ENCODE data around the gene MAST4.
"Not testable (repeated sequence)": the region's sequence is repeated elsewhere in the genome, so short reads cannot be mapped to it uniquely, and the experiment has no call there.

The MAST4 gene

DNA sequence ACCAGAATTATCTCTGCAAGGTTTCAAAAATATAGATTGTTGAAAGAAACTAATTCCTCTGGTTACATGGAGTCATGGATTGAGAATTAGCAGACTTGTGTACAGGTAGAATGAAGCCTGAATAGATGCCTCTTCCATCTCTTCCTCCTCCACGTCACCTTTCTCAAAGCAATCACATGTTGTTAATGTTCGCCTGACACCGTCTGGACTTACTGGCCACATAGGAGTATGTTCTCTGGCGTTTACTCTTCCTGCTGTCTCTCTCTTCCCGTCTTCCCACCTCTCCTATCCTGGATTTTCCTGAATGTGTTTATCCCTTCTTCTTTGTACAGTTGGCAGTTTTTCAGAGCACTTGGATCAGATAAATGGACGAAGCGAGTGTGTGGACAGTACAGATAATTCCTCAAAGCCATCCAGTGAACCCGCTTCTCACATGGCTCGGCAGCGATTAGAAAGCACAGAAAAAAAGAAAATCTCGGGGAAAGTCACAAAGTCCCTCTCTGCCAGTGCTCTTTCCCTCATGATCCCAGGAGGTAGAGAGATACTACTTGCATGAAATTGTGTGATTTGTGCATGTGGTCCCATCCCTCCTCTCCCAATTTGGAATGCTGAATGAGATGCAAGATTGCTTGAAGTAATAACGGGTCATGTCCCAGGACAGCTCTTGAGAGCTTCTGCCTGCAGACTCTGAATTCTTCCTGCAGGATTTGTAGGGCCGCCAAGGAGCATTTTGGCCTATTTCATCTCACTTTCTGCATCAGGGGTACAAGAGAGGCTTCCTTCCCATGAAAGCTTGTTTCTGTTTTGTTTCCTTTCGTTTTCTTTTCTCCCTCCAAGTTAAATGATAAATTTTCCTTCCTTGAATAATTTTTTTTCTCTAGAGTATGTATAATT lies 553.1 kb downstream of the MAST4 start:
- DNase-seq, result no peak

DNA sequence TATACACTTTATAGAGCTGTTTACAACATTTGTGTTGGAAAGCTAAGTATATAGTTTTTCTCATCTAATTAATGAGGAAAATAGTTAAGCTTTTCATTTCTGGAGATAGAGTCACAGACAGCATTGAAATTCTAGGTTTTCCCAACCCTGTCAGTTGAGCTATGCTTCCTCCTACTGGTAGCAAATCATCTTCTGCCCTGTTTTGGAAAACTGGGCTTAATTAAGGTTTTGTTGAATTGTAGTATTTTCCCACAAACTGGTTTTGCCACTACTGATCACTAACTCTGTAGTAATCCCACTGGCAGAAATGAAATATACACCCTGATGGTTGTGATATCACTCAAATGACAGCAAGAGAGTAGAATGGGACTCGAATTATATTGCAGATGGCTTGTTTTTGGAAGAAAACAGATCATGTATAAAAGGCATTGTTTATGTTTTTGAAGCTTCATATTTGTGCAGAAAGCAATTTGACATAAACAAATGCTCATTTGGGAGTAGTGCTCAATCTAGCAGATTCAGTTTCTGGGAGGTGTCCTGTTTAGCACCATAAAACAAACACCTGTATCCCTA lies 553.8 kb downstream of the MAST4 start:
- no peak for DNase-seq

DNA sequence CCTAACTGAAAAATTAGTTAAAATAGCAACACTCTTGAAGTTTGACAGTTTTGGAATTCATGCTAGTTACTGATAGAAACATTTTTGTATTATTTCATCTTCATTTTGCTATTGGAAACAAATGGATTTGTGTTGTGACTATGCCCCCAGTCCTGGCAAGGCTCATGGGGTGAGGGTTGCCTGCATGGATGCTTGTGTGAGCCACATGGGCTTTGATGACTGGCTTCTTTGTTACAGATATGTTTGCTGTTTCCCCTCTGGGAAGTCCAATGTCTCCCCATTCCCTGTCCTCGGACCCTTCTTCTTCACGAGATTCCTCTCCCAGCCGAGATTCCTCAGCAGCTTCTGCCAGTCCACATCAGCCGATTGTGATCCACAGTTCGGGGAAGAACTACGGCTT lies 556.2 kb downstream of the MAST4 start:
- no peak for DNase-seq

DNA sequence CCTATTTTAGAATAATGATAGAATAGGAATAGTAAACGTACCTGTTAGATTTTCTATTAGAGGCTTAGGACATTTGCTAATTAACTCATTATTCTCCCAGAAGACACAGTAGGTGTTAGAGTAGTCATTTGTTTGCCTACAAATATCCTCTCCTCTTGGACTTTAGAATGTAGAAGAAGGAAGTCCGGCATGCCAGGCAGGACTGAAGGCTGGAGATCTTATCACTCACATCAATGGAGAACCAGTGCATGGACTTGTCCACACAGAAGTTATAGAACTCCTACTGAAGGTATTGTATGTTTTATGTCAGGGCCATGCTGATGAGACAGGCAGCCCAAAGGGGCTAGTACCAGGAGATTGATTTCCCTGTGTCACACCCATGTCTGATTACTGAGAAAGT lies 557.1 kb downstream of the MAST4 start:
- DNase-seq, result no peak

DNA sequence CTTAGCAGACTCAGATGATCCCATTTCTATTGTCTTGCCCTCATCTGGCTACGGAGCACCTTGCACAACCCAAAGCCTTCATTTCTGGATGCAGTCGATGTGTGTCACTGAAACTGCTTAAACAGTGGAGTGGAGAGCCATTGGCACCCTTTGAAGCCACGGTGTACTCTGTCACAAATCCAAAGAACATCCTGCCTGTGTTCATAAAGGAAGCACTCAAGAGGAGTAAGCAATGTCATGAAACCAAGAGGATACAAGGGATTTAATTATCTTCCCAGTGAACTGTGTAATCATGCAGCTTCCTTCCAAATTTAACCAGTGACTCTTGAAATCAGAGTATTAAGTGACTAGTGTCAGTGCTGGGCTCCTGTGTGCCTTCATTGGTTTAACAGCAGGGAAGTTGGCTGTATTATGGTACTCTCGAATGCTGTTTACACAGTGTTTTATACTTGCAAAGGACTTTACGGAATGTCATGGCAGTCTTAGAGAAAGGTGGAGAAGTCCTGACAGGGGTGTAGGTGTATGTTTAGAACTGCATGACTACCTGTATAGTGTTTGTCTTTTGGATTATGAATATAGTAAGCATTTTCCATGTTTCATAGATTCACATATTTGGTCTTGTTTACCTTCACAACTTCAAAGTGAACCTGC lies 558.5 kb downstream of the MAST4 start:
- DNase-seq, result no peak

DNA sequence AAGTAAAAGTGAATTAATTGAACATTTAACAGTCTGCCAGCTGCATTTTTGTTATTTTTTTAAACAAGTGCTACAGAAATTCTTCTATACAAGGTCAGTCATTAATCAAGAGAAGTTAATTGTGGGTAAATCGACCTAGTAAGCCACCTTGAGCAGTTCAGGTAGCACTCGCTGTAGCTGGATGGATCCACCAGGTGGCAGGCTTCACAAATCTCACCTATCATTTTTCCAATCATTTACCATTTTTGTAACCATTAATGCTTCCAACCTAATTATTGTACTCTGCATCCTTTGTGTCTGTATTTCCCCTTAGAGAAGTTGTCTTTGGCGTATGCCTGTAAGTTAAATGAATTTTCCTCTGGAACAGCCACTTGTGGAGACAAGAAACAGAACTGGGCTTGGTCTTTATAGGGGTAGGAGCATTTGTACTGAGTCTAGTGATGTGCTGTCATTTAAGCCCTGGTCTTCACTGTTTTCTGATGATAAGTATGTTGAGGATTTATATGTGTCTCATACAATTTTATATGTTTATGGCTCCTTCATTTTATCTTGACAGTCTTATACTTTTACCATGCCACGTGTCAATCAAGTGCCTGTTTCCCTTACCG lies 560.9 kb downstream of the MAST4 start:
- DNase-seq, result peak; percentile 58

DNA sequence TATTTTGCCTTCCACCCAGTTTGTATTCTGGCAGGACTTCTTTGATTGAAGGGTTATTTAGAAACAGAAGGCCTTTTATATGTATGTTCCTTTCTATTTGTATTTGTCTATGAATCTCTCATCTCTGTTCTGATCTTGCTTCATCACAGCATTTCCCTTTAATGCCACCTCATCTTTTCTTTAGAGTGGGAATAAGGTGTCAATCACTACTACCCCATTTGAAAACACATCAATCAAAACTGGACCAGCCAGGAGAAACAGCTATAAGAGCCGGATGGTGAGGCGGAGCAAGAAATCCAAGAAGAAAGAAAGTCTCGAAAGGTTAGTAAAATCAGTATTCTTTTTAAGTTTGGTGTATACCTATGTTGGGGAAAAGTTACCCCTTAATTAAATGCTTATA lies 564.1 kb downstream of the MAST4 start:
- no peak for DNase-seq

DNA sequence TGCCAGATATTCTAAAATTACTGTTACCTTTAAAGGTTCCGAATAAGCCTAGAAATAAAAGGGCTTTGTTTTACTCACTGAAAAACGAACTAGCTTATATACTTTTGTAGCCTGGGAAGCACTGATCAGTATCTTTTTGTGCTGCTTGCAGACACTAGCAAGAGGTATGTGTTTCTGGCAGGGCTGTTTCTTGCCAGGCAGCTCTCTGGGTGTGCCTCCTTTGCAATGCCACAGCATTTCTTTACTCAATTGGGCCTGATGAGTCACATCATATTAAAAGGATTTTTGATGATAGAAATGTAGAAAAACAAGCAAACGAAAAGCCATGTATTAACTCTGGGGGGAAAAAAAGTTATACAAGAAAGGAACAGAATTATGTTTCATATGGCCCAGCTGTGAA lies 564.8 kb downstream of the MAST4 start:
- peak; percentile 33 for DNase-seq

DNA sequence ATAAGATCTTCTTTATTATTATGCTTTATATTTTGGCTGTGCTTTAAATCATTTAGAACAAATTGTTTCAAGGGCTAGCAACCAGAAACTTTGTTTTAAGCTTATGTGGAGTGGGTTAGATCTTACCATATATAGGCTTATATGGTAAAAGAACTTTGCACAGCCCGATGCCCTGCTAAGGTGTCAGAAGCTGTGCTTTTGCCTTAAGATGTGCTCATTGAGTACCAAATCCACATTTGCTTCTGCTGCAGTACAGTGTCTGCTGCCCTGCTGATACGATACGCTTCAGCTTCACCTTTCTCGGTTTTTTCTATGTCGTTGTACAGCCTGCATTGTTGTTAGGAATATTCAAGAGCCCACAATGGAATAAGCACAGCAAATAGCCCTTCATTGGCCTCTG lies 565.6 kb downstream of the MAST4 start:
- DNase-seq, result no peak

DNA sequence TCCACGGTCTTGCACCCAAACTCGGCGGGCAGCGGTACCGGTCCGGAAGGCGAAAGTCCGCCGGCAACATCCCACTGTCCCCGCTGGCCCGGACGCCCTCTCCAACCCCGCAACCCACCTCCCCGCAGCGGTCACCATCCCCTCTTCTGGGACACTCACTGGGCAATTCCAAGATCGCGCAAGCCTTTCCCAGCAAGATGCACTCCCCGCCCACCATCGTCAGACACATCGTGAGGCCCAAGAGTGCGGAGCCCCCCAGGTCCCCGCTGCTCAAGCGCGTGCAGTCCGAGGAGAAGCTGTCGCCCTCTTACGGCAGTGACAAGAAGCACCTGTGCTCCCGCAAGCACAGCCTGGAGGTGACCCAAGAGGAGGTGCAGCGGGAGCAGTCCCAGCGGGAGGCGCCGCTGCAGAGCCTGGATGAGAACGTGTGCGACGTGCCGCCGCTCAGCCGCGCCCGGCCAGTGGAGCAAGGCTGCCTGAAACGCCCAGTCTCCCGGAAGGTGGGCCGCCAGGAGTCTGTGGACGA lies 567.1 kb downstream of the MAST4 start:
- no peak for DNase-seq

DNA sequence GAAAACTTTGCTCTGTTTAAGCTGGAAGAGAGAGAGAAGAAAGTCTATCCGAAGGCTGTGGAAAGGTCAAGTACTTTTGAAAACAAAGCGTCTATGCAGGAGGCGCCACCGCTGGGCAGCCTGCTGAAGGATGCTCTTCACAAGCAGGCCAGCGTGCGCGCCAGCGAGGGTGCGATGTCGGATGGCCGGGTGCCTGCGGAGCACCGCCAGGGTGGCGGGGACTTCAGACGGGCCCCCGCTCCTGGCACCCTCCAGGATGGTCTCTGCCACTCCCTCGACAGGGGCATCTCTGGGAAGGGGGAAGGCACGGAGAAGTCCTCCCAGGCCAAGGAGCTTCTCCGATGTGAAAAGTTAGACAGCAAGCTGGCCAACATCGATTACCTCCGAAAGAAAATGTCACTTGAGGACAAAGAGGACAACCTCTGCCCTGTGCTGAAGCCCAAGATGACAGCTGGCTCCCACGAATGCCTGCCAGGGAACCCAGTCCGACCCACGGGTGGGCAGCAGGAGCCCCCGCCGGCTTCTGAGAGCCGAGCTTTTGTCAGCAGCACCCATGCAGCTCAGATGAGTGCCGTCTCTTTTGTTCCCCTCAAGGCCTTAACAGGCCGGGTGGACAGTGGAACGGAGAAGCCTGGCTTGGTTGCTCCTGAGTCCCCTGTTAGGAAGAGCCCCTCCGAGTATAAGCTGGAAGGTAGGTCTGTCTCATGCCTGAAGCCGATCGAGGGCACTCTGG lies 567.8 kb downstream of the MAST4 start:
- DNase-seq, result no peak

DNA sequence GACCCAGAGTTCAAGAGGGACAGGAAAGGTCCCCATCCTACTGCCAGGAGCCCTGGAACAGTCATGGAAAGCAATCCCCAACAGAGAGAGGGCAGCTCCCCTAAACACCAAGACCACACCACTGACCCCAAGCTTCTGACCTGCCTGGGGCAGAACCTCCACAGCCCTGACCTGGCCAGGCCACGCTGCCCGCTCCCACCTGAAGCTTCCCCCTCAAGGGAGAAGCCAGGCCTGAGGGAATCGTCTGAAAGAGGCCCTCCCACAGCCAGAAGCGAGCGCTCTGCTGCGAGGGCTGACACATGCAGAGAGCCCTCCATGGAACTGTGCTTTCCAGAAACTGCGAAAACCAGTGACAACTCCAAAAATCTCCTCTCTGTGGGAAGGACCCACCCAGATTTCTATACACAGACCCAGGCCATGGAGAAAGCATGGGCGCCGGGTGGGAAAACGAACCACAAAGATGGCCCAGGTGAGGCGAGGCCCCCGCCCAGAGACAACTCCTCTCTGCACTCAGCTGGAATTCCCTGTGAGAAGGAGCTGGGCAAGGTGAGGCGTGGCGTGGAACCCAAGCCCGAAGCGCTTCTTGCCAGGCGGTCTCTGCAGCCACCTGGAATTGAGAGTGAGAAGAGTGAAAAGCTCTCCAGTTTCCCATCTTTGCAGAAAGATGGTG lies 568.8 kb downstream of the MAST4 start:
- no peak for DNase-seq

DNA sequence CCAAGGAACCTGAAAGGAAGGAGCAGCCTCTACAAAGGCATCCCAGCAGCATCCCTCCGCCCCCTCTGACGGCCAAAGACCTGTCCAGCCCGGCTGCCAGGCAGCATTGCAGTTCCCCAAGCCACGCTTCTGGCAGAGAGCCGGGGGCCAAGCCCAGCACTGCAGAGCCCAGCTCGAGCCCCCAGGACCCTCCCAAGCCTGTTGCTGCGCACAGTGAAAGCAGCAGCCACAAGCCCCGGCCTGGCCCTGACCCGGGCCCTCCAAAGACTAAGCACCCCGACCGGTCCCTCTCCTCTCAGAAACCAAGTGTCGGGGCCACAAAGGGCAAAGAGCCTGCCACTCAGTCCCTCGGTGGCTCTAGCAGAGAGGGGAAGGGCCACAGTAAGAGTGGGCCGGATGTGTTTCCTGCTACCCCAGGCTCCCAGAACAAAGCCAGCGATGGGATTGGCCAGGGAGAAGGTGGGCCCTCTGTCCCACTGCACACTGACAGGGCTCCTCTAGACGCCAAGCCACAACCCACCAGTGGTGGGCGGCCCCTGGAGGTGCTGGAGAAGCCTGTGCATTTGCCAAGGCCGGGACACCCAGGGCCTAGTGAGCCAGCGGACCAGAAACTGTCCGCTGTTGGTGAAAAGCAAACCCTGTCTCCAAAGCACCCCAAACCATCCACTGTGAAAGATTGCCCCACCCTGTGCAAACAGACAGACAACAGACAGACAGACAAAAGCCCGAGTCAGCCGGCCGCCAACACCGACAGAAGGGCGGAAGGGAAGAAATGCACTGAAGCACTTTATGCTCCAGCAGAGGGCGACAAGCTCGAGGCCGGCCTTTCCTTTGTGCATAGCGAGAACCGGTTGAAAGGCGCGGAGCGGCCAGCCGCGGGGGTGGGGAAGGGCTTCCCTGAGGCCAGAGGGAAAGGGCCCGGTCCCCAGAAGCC lies 569.6 kb downstream of the MAST4 start:
- DNase-seq, result peak; percentile 78

DNA sequence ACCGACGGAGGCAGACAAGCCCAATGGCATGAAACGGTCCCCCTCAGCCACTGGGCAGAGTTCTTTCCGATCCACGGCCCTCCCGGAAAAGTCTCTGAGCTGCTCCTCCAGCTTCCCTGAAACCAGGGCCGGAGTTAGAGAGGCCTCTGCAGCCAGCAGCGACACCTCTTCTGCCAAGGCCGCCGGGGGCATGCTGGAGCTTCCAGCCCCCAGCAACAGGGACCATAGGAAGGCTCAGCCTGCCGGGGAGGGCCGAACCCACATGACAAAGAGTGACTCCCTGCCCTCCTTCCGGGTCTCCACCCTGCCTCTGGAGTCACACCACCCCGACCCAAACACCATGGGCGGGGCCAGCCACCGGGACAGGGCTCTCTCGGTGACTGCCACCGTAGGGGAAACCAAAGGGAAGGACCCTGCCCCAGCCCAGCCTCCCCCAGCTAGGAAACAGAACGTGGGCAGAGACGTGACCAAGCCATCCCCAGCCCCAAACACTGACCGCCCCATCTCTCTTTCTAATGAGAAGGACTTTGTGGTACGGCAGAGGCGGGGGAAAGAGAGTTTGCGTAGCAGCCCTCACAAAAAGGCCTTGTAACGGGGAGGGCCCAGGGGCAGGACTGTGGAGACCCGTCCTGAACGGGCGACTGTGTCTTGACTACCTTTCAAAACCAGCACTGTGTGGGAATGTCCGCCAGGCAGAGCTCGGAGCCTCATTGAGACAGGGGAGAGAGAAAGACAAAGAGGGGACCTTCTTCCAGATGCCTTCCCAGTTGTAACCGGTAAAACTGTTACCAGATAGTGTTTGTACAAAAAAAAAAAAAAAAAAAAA lies 570.5 kb downstream of the MAST4 start:
- peak; percentile 68 for DNase-seq

DNA sequence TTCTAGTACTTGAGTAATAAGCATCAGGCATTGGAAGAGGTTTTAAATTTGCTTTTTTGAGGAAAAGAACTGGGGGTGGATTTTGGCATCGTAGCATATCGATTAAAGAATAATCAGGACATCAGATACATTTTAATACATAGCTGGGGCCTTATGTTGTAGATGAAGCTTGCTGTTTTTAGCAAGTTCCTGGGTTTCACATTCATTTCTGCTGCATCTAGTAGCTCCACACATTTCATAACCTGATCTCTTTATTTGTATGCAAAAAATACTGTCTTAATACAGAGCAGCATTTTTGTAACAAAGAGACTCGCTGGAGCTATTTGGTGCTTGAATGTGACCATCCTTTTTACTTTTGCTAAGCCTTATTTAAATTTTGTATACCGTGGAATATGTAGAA lies 571.9 kb downstream of the MAST4 start:
- no peak for DNase-seq

DNA sequence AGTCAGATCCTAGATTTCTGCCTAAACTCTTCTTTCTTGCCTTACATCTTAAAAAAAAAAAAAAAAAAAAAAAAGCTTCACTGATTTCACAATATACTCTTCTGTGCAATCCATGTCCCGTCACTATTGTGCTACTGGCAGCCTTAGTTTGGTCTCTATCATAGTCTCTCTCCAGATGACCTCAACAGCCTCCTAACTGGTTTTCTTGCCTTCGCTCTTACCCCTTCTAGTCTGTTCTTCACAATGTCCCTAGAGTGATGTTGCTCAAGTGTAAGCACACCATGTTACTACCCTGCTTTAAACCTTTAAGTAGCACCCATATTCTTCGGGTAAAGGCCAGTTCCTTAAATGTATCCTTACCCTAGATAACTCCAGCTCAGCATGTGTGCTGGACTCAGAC lies 574.6 kb downstream of the MAST4 start:
- DNase-seq, result no peak

DNA sequence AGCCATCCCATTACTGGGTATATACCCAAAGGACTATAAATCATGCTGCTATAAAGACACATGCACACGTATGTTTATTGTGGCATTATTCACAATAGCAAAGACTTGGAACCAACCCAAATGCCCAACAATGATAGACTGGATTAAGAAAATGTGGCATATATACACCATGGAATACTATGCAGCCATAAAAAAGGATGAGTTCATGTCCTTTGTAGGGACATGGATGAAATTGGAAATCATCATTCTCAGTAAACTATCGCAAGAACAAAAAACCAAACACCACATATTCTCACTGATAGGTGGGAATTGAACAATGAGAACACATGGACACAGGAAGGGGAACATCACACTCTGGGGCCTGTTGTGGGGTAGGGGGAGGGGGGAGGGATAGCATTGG lies 577.2 kb downstream of the MAST4 start:
- not testable (repeated sequence) for DNase-seq

DNA sequence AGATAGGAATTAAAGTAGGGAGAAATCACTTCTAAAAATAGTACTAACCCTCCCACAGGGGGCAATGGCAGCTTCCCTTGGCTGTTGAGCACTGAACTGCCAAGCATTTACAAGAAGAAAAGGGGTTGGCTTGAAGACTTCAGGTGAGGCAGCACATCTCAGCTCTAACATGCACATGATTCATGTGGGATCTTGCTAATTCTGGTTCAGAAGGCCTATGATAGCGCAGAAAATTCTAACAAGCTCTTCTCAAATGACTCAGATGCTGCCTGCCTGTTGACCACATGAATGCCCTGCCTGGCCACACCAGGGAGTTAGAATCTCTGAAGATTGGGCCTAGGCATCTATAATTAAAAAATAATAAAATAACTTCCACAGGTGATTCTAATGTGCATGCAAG lies 577.8 kb downstream of the MAST4 start:
- DNase-seq, result no peak

DNA sequence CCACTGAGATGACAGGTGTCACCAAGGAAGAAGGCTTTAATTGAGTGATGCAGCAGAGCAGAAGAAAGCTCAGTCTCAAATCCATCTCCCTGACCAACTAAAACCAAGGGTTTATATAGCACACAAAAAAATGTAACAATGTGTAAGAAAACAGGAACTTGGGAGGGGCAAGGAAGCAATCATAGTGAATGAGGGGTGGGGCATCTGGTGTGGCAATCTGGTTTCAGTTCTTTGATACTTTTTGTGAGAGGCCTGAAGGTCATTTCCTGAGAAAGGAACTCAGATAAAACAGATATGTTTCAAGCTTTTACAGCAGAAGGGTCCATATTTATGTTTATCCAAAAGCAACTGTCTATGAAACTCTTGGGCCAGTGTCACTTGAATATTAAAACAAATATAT lies 580.7 kb downstream of the MAST4 start:
- no peak for DNase-seq

DNA sequence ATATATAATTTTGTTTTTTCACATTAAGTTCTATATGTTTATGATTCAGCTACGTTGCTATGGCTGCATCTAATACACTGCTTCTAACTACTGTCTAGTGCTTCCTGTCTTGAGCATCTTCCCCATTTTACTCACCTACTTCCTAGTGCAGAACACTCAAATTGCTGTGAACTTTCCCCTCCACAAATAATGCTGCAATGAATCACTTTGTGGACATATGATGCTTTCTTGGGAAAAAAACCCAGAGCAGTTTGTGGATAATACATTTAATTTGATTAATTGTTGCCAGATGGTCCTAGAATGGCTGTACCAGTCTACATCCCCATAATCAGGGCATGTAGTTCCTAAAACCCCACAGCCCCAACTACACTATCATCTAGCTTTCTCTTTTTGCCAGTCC lies 581.9 kb downstream of the MAST4 start:
- DNase-seq, result no peak

Measured in activated gamma-delta T cell treated with Interleukin-2 at 50 U/mL for 16 hours (primary cell).